MG63 (cell line): ENCODE results near the gene SMAD5. TPM values are rescaled to one million over a fixed set of nuclear protein-coding genes. Genes with fewer than 3 reads are reported as not detected.

Experiments
- DNase-seq: peaks from one replicate; pipeline ENCODE4 v3.0.0-alpha.2; 2020
- H3K27me3 ChIP-seq: fragments of 250-450 bp; sonication (Bioruptor Pico); 2 replicates; pipeline ENCODE4 v1.5.1; 2020; ENCODE audit warnings: mild to moderate bottlenecking, moderate library complexity
- H3K36me3 ChIP-seq: fragments of 250-450 bp; sonication (Bioruptor Pico); 2 replicates; pipeline ENCODE4 v1.5.1; 2020; ENCODE audit warnings: mild to moderate bottlenecking, moderate library complexity
- H3K4me3 ChIP-seq: fragments of 250-450 bp; sonication (Bioruptor Pico); 2 replicates; pipeline ENCODE4 v1.5.1; 2020; ENCODE audit warnings: mild to moderate bottlenecking, moderate library complexity
- H3K9me3 ChIP-seq: fragments of 250-450 bp; sonication (Bioruptor Pico); 2 replicates; pipeline ENCODE4 v1.5.1; 2020; ENCODE audit warnings: mild to moderate bottlenecking, moderate library complexity
- total RNA-seq: library from RNA; depleted of rRNA; stranded (reverse); fragments of >200 nt; shearing (Covaris generic); gene quantifications from 2 replicates; pipeline ENCODE4 v1.2.3, GENCODE V29; 2014; ENCODE audit warnings: low replicate concordance; rRNA removed

SMAD5 gene
- total RNA-seq, 1 experiment from 2014 or later = 46.4 TPM

- Histone ChIP-seq H3K4me3 (no peak overlapping the region), H3K9me3 (no peaks in the 10 kb centered on the region), H3K36me3 (no peaks in the 10 kb centered on the region), H3K27me3 (peaks cover 10% of the 10 kb centered on the region; the same call in 1 of the 2 replicates)
- DNase-seq = no peak
Measured at GRCh38 chr5:136213919-136214493, 81.4 kb downstream of the SMAD5 start.

DNA sequence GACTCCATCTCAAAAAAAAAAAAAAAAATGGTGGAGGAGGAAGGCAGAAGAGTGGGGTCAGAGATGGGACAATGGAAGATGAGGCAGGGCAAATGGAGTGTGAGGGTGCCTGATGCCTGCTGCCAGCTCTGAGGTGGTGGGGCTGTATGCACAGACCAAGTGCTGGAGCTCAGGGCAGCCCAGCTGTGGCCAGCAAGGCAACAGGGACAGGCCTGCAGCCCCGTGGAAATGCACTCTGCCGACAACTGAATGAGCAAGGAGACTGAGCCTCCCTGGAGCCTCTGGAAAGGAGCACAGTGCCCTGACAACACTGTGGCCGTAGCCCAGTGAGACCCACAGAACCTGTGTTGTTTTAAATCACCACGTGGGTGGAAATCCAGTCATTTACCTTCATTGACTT is 83.2 kb downstream of the SMAD5 start:
- no peak for DNase-seq
- Histone ChIP-seq H3K4me3 (no peak overlapping the region), H3K36me3 (no peaks in the 10 kb centered on the region), H3K9me3 (peaks cover 4% of the 10 kb centered on the region), H3K27me3 (peaks cover 13% of the 10 kb centered on the region; the same call in 1 of the 2 replicates)

- peaks cover 7% of the 10 kb centered on the region for H3K9me3 ChIP-seq
- H3K36me3 ChIP-seq = no peaks in the 10 kb centered on the region
- no peak for DNase-seq
- no peak overlapping the region for H3K4me3 ChIP-seq
- H3K27me3 ChIP-seq = peaks cover 13% of the 10 kb centered on the region; the same call in 1 of the 2 replicates
Measured at GRCh38 chr5:136216230-136216629, 83.6 kb downstream of the SMAD5 start.

GRCh38 chr5:136221340-136221739 is 88.7 kb downstream of the SMAD5 start:
- Histone ChIP-seq H3K36me3 (no peaks in the 10 kb centered on the region), H3K27me3 (peaks cover 21% of the 10 kb centered on the region), H3K4me3 (no peak overlapping the region), H3K9me3 (peaks cover 12% of the 10 kb centered on the region)
- no peak for DNase-seq

GRCh38 chr5:136222580-136223235 is 90.1 kb downstream of the SMAD5 start:
- peaks cover 12% of the 10 kb centered on the region for H3K9me3 ChIP-seq
- no peaks in the 10 kb centered on the region for H3K36me3 ChIP-seq
- DNase-seq = peak; percentile 30

DNA sequence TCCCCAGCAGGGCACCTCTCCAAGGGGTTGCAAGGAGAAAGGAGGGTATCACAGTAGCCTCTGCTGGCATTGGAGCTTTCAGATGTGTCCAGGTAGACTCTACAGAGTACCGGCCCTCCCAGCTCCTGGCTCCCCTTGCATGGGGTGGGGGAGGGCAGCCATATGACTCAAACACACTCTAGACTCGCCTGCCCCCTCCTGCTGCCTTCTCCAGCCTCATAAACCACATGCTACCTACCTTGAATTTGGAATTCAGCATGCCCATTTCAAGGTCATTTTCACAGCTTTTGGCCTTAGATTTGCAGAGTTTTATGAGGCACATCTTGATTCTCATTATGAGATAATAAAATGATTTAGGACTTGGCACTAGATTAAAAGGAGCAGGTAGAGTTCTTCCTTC is 93.2 kb downstream of the SMAD5 start:
- H3K4me3 ChIP-seq = no peak overlapping the region
- peaks cover 8% of the 10 kb centered on the region for H3K9me3 ChIP-seq
- peaks cover 18% of the 10 kb centered on the region for H3K27me3 ChIP-seq
- no peak for DNase-seq
- H3K36me3 ChIP-seq = no peaks in the 10 kb centered on the region

More at GRCh38 chr5:136222580-136223235, 90.1 kb downstream of the SMAD5 start:
- H3K27me3 ChIP-seq = peaks cover 20% of the 10 kb centered on the region
- no peak overlapping the region for H3K4me3 ChIP-seq

- Histone ChIP-seq H3K9me3 (peaks cover 3% of the 10 kb centered on the region), H3K4me3 (no peak overlapping the region), H3K36me3 (no peaks in the 10 kb centered on the region), H3K27me3 (peaks cover 18% of the 10 kb centered on the region)
- no peak for DNase-seq
Measured at GRCh38 chr5:136226401-136226800, 93.8 kb downstream of the SMAD5 start.

DNA sequence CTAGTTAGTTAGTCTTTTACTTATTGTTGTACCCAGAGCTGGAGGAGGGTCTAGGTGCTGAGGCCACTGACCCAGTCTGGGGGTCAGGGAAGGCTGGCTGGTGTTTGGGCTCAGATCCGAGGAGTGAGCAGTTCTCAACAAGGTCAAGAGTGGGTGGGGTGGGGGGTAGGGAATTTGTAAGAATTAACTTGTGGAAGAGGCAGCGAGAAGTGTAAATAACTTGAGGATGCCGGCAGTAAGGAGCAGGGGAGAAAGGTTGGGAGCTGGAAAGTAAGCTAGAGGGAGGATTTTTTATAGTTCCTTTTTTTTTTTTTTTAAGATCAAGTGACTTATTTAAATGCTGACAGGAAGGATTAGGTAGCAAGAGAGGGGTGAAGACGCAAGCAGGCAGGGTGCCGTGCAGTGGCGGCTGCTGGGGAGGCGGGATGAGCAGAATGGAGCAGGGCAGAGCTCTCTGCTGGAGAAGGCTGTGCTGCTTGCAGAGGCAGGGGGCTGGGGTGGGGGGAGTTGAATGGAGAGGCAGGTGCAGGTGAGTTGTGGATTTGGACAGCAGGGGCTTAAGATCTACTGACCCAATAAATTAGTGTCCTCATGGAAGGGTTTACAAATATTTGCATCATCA is 95.6 kb downstream of the SMAD5 start:
- H3K36me3 ChIP-seq = no peaks in the 10 kb centered on the region

GRCh38 chr5:136230176-136230575 is 97.5 kb downstream of the SMAD5 start:
- DNase-seq = no peak
- peaks cover 8% of the 10 kb centered on the region for H3K27me3 ChIP-seq
- no peaks in the 10 kb centered on the region for H3K36me3 ChIP-seq
- no peaks in the 10 kb centered on the region for H3K9me3 ChIP-seq
- H3K4me3 ChIP-seq = no peak overlapping the region

More for the DNA sequence above, 95.6 kb downstream of the SMAD5 start:
- Histone ChIP-seq H3K9me3 (no peaks in the 10 kb centered on the region), H3K4me3 (no peak overlapping the region), H3K27me3 (peaks cover 18% of the 10 kb centered on the region)
- DNase-seq = no peak

DNA sequence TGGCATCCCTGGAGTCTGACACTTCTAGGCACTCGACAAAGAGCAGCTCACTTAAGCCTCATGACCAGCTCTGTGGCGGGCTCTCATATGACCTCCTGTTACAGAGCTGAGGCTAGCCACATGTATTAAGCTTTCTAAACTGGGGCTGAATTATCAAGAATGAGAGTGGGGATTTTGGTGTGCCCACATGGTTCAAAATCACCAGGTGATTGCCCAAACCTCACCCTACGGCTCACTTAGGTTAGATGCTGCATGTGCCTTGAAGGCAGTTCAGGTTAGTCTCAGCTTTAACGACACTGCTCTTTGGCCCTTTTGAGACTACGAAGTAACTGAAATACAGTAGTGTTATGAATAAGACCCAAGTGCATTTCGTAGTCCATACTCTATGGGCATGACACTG is 99.7 kb downstream of the SMAD5 start:
- H3K27me3 ChIP-seq = no peaks in the 10 kb centered on the region
- DNase-seq = no peak
- no peak overlapping the region for H3K4me3 ChIP-seq
- H3K9me3 ChIP-seq = no peaks in the 10 kb centered on the region
- H3K36me3 ChIP-seq = no peaks in the 10 kb centered on the region

Other genes starting within 250 kb of the SMAD5 start
- not detected in 2 replicates for gene IL9, start 237.0 kb upstream of the SMAD5 start, total RNA-seq
- not detected in 2 replicates for gene LECT2, start 177.9 kb upstream of the SMAD5 start, total RNA-seq
- gene TGFBI, start 103.9 kb upstream of the SMAD5 start, total RNA-seq = 2,057 and 2,194 TPM in 2 replicates
- 0.26 TPM in 1 of 2 replicates, not detected in the other for gene SMIM32, start 60.3 kb downstream of the SMAD5 start, total RNA-seq
- not detected in 2 replicates for gene TRPC7, start 232.7 kb downstream of the SMAD5 start, total RNA-seq